ENCODE measurements around the gene ADGRL3. TPM values are rescaled to one million over a fixed set of nuclear protein-coding genes. Genes with fewer than 3 reads are reported as not detected.

The ADGRL3 gene
- total RNA-seq, 1 donor from 2014 or later = 44.8 TPM

- H3K4me3 Mint-ChIP-seq (ENCODE audit: unreplicated experiment) = no peak overlapping the region
- no peaks in the 10 kb centered on the region for H3K36me3 Mint-ChIP-seq (ENCODE audit: low read depth, unreplicated experiment)
- H3K9me3 Mint-ChIP-seq (ENCODE audit: unreplicated experiment) = no peaks in the 10 kb centered on the region
- TF ChIP-seq CTCF (IDR thresholded peaks at IDR 0.05; ENCODE audit: unreplicated experiment) = no peak
- H3K27me3 Mint-ChIP-seq (ENCODE audit: unreplicated experiment) = no peaks in the 10 kb centered on the region
- peaks cover 5% of the 10 kb centered on the region for H3K4me1 Mint-ChIP-seq (ENCODE audit: unreplicated experiment)
- no peak for DNase-seq (ENCODE audit: low spot score)
- H3K27ac Mint-ChIP-seq (ENCODE audit: unreplicated experiment) = no peak overlapping the region
Measured at GRCh38 chr4:61714387-61714911, 514.3 kb downstream of the ADGRL3 start.

GRCh38 chr4:61716426-61716825 lies 516.3 kb downstream of the ADGRL3 start:
- Mint-ChIP-seq H3K4me3 (ENCODE audit: unreplicated experiment) (no peak overlapping the region), H3K4me1 (ENCODE audit: unreplicated experiment) (peaks cover 5% of the 10 kb centered on the region), H3K36me3 (ENCODE audit: low read depth, unreplicated experiment) (no peaks in the 10 kb centered on the region), H3K27ac (ENCODE audit: unreplicated experiment) (no peak overlapping the region), H3K27me3 (ENCODE audit: unreplicated experiment) (no peaks in the 10 kb centered on the region), H3K9me3 (ENCODE audit: unreplicated experiment) (no peaks in the 10 kb centered on the region)
- no peak for TF ChIP-seq CTCF (IDR thresholded peaks at IDR 0.05; ENCODE audit: unreplicated experiment)
- no peak for DNase-seq (ENCODE audit: low spot score)

GRCh38 chr4:61723492-61723891 lies 523.4 kb downstream of the ADGRL3 start:
- TF ChIP-seq CTCF (IDR thresholded peaks at IDR 0.05; ENCODE audit: unreplicated experiment) = no peak
- no peak for DNase-seq (ENCODE audit: low spot score)
- Mint-ChIP-seq H3K27ac (ENCODE audit: unreplicated experiment) (no peak overlapping the region), H3K4me1 (ENCODE audit: unreplicated experiment) (no peaks in the 10 kb centered on the region), H3K9me3 (ENCODE audit: unreplicated experiment) (no peaks in the 10 kb centered on the region), H3K4me3 (ENCODE audit: unreplicated experiment) (no peak overlapping the region), H3K36me3 (ENCODE audit: low read depth, unreplicated experiment) (no peaks in the 10 kb centered on the region), H3K27me3 (ENCODE audit: unreplicated experiment) (no peaks in the 10 kb centered on the region)

GRCh38 chr4:61727286-61727685 lies 527.2 kb downstream of the ADGRL3 start:
- Mint-ChIP-seq H3K4me3 (ENCODE audit: unreplicated experiment) (no peak overlapping the region), H3K36me3 (ENCODE audit: low read depth, unreplicated experiment) (no peaks in the 10 kb centered on the region), H3K27ac (ENCODE audit: unreplicated experiment) (no peak overlapping the region), H3K27me3 (ENCODE audit: unreplicated experiment) (no peaks in the 10 kb centered on the region), H3K9me3 (ENCODE audit: unreplicated experiment) (no peaks in the 10 kb centered on the region), H3K4me1 (ENCODE audit: unreplicated experiment) (peaks cover 2% of the 10 kb centered on the region)
- DNase-seq (ENCODE audit: low spot score) = no peak
- no peak for TF ChIP-seq CTCF (IDR thresholded peaks at IDR 0.05; ENCODE audit: unreplicated experiment)

GRCh38 chr4:61734409-61734808 lies 534.3 kb downstream of the ADGRL3 start:
- Mint-ChIP-seq H3K27me3 (ENCODE audit: unreplicated experiment) (no peaks in the 10 kb centered on the region), H3K36me3 (ENCODE audit: low read depth, unreplicated experiment) (peaks cover 17% of the 10 kb centered on the region), H3K27ac (ENCODE audit: unreplicated experiment) (no peak overlapping the region), H3K4me1 (ENCODE audit: unreplicated experiment) (peaks cover 2% of the 10 kb centered on the region), H3K9me3 (ENCODE audit: unreplicated experiment) (no peaks in the 10 kb centered on the region), H3K4me3 (ENCODE audit: unreplicated experiment) (no peak overlapping the region)
- DNase-seq (ENCODE audit: low spot score) = no peak
- no peak for TF ChIP-seq CTCF (IDR thresholded peaks at IDR 0.05; ENCODE audit: unreplicated experiment)

Measured in endothelial cell (in vitro differentiated cells).